Measurements from ENCODE around the gene FOXP1. TPM values are rescaled to one million over a fixed set of nuclear protein-coding genes. Genes with fewer than 3 reads are reported as not detected.
A peak's percentile ranks its signal among the peaks of the same experiment; 100 is the strongest.

Gene FOXP1
- total and polyA plus RNA-seq, 2 of the 8 experiments (the other 6 are each of a cell fraction or from before 2014, with no cell fraction given) = 13.9 to 25.4 TPM

- ChIA-PET CTCF (ENCODE audit: partially characterized antibody) (interaction anchor here (0.6 to 2.9 kb wide), 32 partner anchors 8 to 658 kb away, joined by 3 to 25 read pairs (median 3); no protein-coding TSS in a partner anchor), POLR2A (ENCODE audit: partially characterized antibody) (no interaction called here)
- Histone ChIP-seq H3K36me3 (ENCODE audit: control insufficient read depth in 2 of 4, insufficient read depth in 4 of 4, low read length in 3 of 4) (no peaks in the 10 kb centered on the region), H2BK15ac (ENCODE audit: low read length) (0 out of 2 replicates have a peak overlapping the region, but pooled peaks have one; percentile 31), H3K14ac (ENCODE audit: insufficient read length) (no peak overlapping the region), H2AK5ac (ENCODE audit: low read depth, low read length) (no peak overlapping the region), H2BK120ac (replicated peaks; ENCODE audit: low read depth, low read length) (no peak overlapping the region), H3K79me2 (ENCODE audit: control insufficient read depth in 1 of 2, insufficient read depth in 2 of 2, low read length in 2 of 2) (no peaks in the 10 kb centered on the region; a peak in 2 of 4 replicates), H3K79me1 (ENCODE audit: low read depth, low read length) (no peaks in the 10 kb centered on the region), H3K23me2 (ENCODE audit: low read depth, low read length) (no peaks in the 10 kb centered on the region), H3K56ac (replicated peaks; ENCODE audit: insufficient read length, low read depth, low read length) (no peak overlapping the region), H3K9ac (replicated peaks in 1 of 4; ENCODE audit: extremely low read depth in 1 of 4, low read depth in 3 of 4, low read length in 3 of 4) (no peak overlapping the region), H3K18ac (ENCODE audit: extremely low read depth, low read length) (peak overlapping the region; percentile 21; the same call in 1 of the 2 replicates), H3K4me3 (ENCODE audit: extremely low read depth in 1 of 4, insufficient read depth in 2 of 4, low read depth in 3 of 4, low read length in 4 of 4) (no peak overlapping the region), H3K4me1 (replicated peaks in 1 of 4; ENCODE audit: control insufficient read depth in 3 of 4, insufficient read depth in 4 of 4, low read length in 3 of 4) (peaks cover 3 to 12% (median 6%) of the 10 kb centered on the region in 4 experiments; a peak in 6 of 7 replicates), H2BK20ac (ENCODE audit: low read length) (peak overlapping the region; percentile 5; the same call in 1 of the 2 replicates), H2BK5ac (ENCODE audit: low read depth, low read length) (no peak overlapping the region), H3K27me3 (replicated peaks in 1 of 4; ENCODE audit: control insufficient read depth in 3 of 4, extremely low read depth in 1 of 4, insufficient read depth in 3 of 4, low read length in 3 of 4) (no peaks in the 10 kb centered on the region), H3K4ac (replicated peaks; ENCODE audit: insufficient read length, low read depth, low read length) (no peak overlapping the region), H3K23ac (ENCODE audit: insufficient read length) (no peak overlapping the region), H4K8ac (ENCODE audit: extremely low read depth, insufficient read depth, low read length) (no peak overlapping the region), H3K27ac (ENCODE audit: low read depth, low read length) (no peak overlapping the region), H3K9me3 (ENCODE audit: insufficient read depth in 2 of 2, low read depth in 1 of 2, low read length in 1 of 2) (no peaks in the 10 kb centered on the region), H4K5ac (ENCODE audit: insufficient read length, low read depth, low read length) (no peak overlapping the region), H2AFZ (ENCODE audit: low read length) (no peak overlapping the region), H4K20me1 (replicated peaks in 1 of 2; ENCODE audit: control insufficient read depth in 1 of 2, insufficient read depth in 2 of 2, low read length in 2 of 2) (no peaks in the 10 kb centered on the region), H2BK12ac (ENCODE audit: low read depth, low read length) (no peak overlapping the region), H3K4me2 (ENCODE audit: insufficient read depth in 1 of 2, low read depth in 2 of 2, low read length in 2 of 2) (no peak overlapping the region; a peak in 1 of 4 replicates), H4K91ac (replicated peaks; ENCODE audit: insufficient read length, low read length) (no peak overlapping the region)
- TF ChIP-seq, protein P1, sequence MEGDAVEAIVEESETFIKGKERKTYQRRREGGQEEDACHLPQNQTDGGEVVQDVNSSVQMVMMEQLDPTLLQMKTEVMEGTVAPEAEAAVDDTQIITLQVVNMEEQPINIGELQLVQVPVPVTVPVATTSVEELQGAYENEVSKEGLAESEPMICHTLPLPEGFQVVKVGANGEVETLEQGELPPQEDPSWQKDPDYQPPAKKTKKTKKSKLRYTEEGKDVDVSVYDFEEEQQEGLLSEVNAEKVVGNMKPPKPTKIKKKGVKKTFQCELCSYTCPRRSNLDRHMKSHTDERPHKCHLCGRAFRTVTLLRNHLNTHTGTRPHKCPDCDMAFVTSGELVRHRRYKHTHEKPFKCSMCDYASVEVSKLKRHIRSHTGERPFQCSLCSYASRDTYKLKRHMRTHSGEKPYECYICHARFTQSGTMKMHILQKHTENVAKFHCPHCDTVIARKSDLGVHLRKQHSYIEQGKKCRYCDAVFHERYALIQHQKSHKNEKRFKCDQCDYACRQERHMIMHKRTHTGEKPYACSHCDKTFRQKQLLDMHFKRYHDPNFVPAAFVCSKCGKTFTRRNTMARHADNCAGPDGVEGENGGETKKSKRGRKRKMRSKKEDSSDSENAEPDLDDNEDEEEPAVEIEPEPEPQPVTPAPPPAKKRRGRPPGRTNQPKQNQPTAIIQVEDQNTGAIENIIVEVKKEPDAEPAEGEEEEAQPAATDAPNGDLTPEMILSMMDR (IDR thresholded peaks at IDR 0.05; ENCODE audit: control extremely low read depth in 1 of 3, insufficient read depth in 1 of 3, low read depth in 1 of 3, low read length in 3 of 3) = peak in 2 of 3 experiments; percentile 60 to 72; a peak in 3 of 4 replicates
- TF ChIP-seq SUZ12 (IDR thresholded peaks at IDR 0.05; ENCODE audit: low read length) = no peak
- peak; percentile 68 to 79 for TF ChIP-seq RAD21 (IDR thresholded peaks at IDR 0.05 in 1 of 2, conservative IDR thresholded peaks at IDR 0.05 in 1 of 2; ENCODE audit: low read depth in 2 of 2, low read length in 2 of 2)
- TF ChIP-seq CREB1 (IDR thresholded peaks at IDR 0.05) = no peak
- TF ChIP-seq SIN3A (conservative IDR thresholded peaks at IDR 0.05 in 1 of 2, IDR thresholded peaks at IDR 0.05 in 1 of 2; ENCODE audit: low read depth in 1 of 2, low read length in 2 of 2) = 0 out of 4 replicates have a peak, but pooled peaks of 1 of the 2 experiments have one; percentile 25
- TF ChIP-seq POU5F1 (IDR thresholded peaks at IDR 0.05; ENCODE audit: low read depth, low read length) = 0 out of 2 replicates have a peak, but pooled peaks have one; percentile 19
- DNase-seq (ENCODE audit: low read depth in 1 of 2, low spot score in 2 of 2) = peak in 1 of 2 experiments; percentile 52
- WGBS, 2 experiments (ENCODE audit: extremely low coverage in 1 of 2, insufficient coverage in 1 of 2, insufficient read length in 1 of 2, insufficient replicate concordance in 2 of 2, low coverage in 1 of 2, low lambda C conversion rate in 2 of 2, missing lambda C conversion rate in 1 of 2) = 67% methylated on average over 5 of the region's 5 CpGs; no CpG with 5 or more reads in 1 of the 2 experiments
- FAIRE-seq = peak; percentile 98
These were observed 560.8 kb downstream of the FOXP1 start for GRCh38 chr3:71022551-71023335.

All from H1 (cell line).